GM12801 (cell line): Measurements from ENCODE around the gene GATAD2A.

Experiments
- TF ChIP-seq, protein P1 (sequence below): IDR thresholded peaks from one replicate; pipeline ENCODE4 v1.5.1; 2011; ENCODE audit warnings: control low read depth; ENCODE audit not compliant: insufficient read length; ENCODE audit errors: extremely low read depth

Gene GATAD2A

GRCh38 chr19:19457671-19458070, 52.2 kb downstream of the GATAD2A start:
- TF ChIP-seq, protein P1, sequence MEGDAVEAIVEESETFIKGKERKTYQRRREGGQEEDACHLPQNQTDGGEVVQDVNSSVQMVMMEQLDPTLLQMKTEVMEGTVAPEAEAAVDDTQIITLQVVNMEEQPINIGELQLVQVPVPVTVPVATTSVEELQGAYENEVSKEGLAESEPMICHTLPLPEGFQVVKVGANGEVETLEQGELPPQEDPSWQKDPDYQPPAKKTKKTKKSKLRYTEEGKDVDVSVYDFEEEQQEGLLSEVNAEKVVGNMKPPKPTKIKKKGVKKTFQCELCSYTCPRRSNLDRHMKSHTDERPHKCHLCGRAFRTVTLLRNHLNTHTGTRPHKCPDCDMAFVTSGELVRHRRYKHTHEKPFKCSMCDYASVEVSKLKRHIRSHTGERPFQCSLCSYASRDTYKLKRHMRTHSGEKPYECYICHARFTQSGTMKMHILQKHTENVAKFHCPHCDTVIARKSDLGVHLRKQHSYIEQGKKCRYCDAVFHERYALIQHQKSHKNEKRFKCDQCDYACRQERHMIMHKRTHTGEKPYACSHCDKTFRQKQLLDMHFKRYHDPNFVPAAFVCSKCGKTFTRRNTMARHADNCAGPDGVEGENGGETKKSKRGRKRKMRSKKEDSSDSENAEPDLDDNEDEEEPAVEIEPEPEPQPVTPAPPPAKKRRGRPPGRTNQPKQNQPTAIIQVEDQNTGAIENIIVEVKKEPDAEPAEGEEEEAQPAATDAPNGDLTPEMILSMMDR = no peak

DNA sequence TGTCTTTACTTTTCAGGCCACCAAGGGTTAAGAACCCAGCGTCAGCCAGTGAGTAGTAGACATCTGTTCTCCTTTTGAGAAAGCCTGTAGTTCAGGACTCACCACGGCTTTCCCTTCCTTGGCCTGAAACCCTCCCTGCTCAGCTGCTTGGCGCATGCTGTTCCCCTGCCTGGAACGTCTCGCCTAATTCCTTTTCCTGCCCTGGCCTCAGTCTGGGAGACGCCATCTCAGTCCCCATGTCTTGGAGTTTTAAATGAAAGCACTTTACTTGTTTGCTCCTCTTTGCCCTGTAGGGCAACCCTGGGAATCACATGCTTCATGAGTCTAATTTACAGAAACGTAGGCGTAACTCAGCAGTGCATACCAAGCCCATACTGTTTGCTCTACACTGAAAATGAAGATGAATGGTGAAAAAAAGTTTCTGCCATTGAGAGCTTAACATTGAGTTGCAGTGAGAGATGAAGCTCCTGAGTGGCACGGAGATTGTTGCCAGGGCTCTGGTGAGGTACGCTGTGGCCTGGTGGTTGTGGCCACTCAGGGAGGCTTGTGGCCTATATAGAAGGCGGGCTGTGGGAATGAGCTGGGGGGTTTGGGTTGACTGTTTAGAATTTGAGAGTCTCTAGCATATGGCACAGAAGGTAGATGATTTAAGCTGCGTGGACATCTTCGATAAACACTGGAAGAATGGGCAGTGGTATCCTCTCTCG, 52.8 kb downstream of the GATAD2A start:
- TF ChIP-seq, protein P1 = no peak

- TF ChIP-seq, protein P1 = no peak
Observed at GRCh38 chr19:19459073-19459472, 53.6 kb downstream of the GATAD2A start.

- TF ChIP-seq, protein P1 = no peak
Observed at GRCh38 chr19:19459707-19460251, 54.3 kb downstream of the GATAD2A start.

GRCh38 chr19:19460258-19460731, 54.8 kb downstream of the GATAD2A start:
- TF ChIP-seq, protein P1 = no peak

- TF ChIP-seq, protein P1 = no peak
Observed at GRCh38 chr19:19460761-19461265, 55.3 kb downstream of the GATAD2A start.

DNA sequence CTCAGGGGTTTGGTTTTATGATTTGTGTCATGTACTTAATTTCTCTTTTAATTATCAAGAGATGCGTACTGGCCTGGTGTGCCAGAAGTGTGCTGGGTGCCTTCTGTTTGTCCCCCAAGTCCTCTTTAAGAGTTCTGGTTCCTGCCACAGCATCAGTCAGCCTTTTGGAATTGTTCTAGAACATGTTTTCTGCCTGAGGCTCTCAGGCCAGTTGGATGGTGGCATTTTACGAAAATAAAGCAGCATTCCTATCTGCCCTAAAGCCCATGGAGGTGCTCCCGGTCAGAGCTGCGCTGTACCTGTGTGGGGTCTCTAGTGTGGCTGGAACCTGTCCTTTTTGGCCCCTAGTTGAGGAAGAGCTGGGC, 55.8 kb downstream of the GATAD2A start:
- TF ChIP-seq, protein P1 = no peak
